ENCODE data around the gene SLC66A2.

The SLC66A2 gene

GRCh38 chr18:79922971-79923411 is 28.5 kb downstream of the SLC66A2 start:
- Mint-ChIP-seq H3K9me3 (peaks cover 43% of the 10 kb centered on the region), H3K27ac (no peak overlapping the region), H3K4me1 (ENCODE audit: low read depth) (peaks cover 7% of the 10 kb centered on the region), H3K36me3 (ENCODE audit: low read depth) (peaks cover 93% of the 10 kb centered on the region), H3K27me3 (no peaks in the 10 kb centered on the region), H3K4me3 (no peak overlapping the region)
- intact Hi-C loops (cut with micrococcal nuclease) = no loop called here

GRCh38 chr18:79921984-79922965 is 29.2 kb downstream of the SLC66A2 start:
- H3K27ac Mint-ChIP-seq = no peak overlapping the region
- intact Hi-C loops (cut with micrococcal nuclease) = no loop called here
- H3K9me3 Mint-ChIP-seq = peaks cover 50% of the 10 kb centered on the region
- no peak overlapping the region for H3K4me3 Mint-ChIP-seq
- H3K36me3 Mint-ChIP-seq (ENCODE audit: low read depth) = peaks cover 93% of the 10 kb centered on the region
- H3K27me3 Mint-ChIP-seq = no peaks in the 10 kb centered on the region
- peaks cover 4% of the 10 kb centered on the region for H3K4me1 Mint-ChIP-seq (ENCODE audit: low read depth)

- H3K27ac Mint-ChIP-seq = peak overlapping the region; percentile 15
- H3K4me3 Mint-ChIP-seq = no peak overlapping the region
- H3K36me3 Mint-ChIP-seq (ENCODE audit: low read depth) = peaks cover 93% of the 10 kb centered on the region
- no peaks in the 10 kb centered on the region for H3K4me1 Mint-ChIP-seq (ENCODE audit: low read depth)
- no peaks in the 10 kb centered on the region for H3K27me3 Mint-ChIP-seq
- peaks cover 59% of the 10 kb centered on the region for H3K9me3 Mint-ChIP-seq
- intact Hi-C loops (cut with micrococcal nuclease) = no loop called here
Measured at GRCh38 chr18:79919089-79919488, 32.4 kb downstream of the SLC66A2 start.

GRCh38 chr18:79918615-79919011 is 32.8 kb downstream of the SLC66A2 start:
- intact Hi-C loops (cut with micrococcal nuclease) = no loop called here
- H3K4me3 Mint-ChIP-seq = no peak overlapping the region
- H3K4me1 Mint-ChIP-seq (ENCODE audit: low read depth) = no peaks in the 10 kb centered on the region
- peaks cover 54% of the 10 kb centered on the region for H3K9me3 Mint-ChIP-seq
- no peak overlapping the region for H3K27ac Mint-ChIP-seq
- no peaks in the 10 kb centered on the region for H3K27me3 Mint-ChIP-seq
- H3K36me3 Mint-ChIP-seq (ENCODE audit: low read depth) = peaks cover 93% of the 10 kb centered on the region

- Mint-ChIP-seq H3K9me3 (peaks cover 49% of the 10 kb centered on the region), H3K4me1 (ENCODE audit: low read depth) (no peaks in the 10 kb centered on the region), H3K27ac (no peak overlapping the region), H3K27me3 (no peaks in the 10 kb centered on the region), H3K4me3 (no peak overlapping the region), H3K36me3 (ENCODE audit: low read depth) (peaks cover 93% of the 10 kb centered on the region)
- intact Hi-C loops (cut with micrococcal nuclease) = no loop called here
Measured at GRCh38 chr18:79917853-79918614, 33.4 kb downstream of the SLC66A2 start.

GRCh38 chr18:79917169-79917852 is 34.1 kb downstream of the SLC66A2 start:
- Mint-ChIP-seq H3K27me3 (no peaks in the 10 kb centered on the region), H3K4me3 (no peak overlapping the region), H3K9me3 (peaks cover 49% of the 10 kb centered on the region), H3K4me1 (ENCODE audit: low read depth) (no peaks in the 10 kb centered on the region), H3K36me3 (ENCODE audit: low read depth) (peaks cover 93% of the 10 kb centered on the region), H3K27ac (no peak overlapping the region)
- intact Hi-C loops (cut with micrococcal nuclease) = no loop called here

- Mint-ChIP-seq H3K9me3 (peaks cover 44% of the 10 kb centered on the region), H3K27me3 (no peaks in the 10 kb centered on the region), H3K4me3 (no peak overlapping the region), H3K27ac (no peak overlapping the region), H3K36me3 (ENCODE audit: low read depth) (peaks cover 93% of the 10 kb centered on the region), H3K4me1 (ENCODE audit: low read depth) (no peaks in the 10 kb centered on the region)
- intact Hi-C loops (cut with micrococcal nuclease) = no loop called here
Measured at GRCh38 chr18:79916546-79917168, 34.8 kb downstream of the SLC66A2 start.

GRCh38 chr18:79916128-79916494 is 35.3 kb downstream of the SLC66A2 start:
- Mint-ChIP-seq H3K4me3 (no peak overlapping the region), H3K27me3 (no peaks in the 10 kb centered on the region), H3K4me1 (ENCODE audit: low read depth) (no peaks in the 10 kb centered on the region), H3K27ac (no peak overlapping the region), H3K36me3 (ENCODE audit: low read depth) (peaks cover 94% of the 10 kb centered on the region), H3K9me3 (peaks cover 40% of the 10 kb centered on the region)
- intact Hi-C loops (cut with micrococcal nuclease) = no loop called here

- Mint-ChIP-seq H3K27me3 (no peaks in the 10 kb centered on the region), H3K36me3 (ENCODE audit: low read depth) (peaks cover 97% of the 10 kb centered on the region), H3K27ac (no peak overlapping the region), H3K4me3 (no peak overlapping the region), H3K9me3 (peaks cover 40% of the 10 kb centered on the region), H3K4me1 (ENCODE audit: low read depth) (no peaks in the 10 kb centered on the region)
- intact Hi-C loops (cut with micrococcal nuclease) = no loop called here
Measured at GRCh38 chr18:79915161-79916127, 36.0 kb downstream of the SLC66A2 start.

- no peaks in the 10 kb centered on the region for H3K27me3 Mint-ChIP-seq
- peaks cover 100% of the 10 kb centered on the region for H3K36me3 Mint-ChIP-seq (ENCODE audit: low read depth)
- intact Hi-C loops (cut with micrococcal nuclease) = no loop called here
- peaks cover 36% of the 10 kb centered on the region for H3K9me3 Mint-ChIP-seq
- no peaks in the 10 kb centered on the region for H3K4me1 Mint-ChIP-seq (ENCODE audit: low read depth)
- H3K27ac Mint-ChIP-seq = no peak overlapping the region
- no peak overlapping the region for H3K4me3 Mint-ChIP-seq
Measured at GRCh38 chr18:79914614-79915160, 36.8 kb downstream of the SLC66A2 start.

- no peaks in the 10 kb centered on the region for H3K27me3 Mint-ChIP-seq
- peaks cover 33% of the 10 kb centered on the region for H3K9me3 Mint-ChIP-seq
- peaks cover 2% of the 10 kb centered on the region for H3K4me1 Mint-ChIP-seq (ENCODE audit: low read depth)
- peaks cover 100% of the 10 kb centered on the region for H3K36me3 Mint-ChIP-seq (ENCODE audit: low read depth)
- intact Hi-C loops (cut with micrococcal nuclease) = no loop called here
- H3K27ac Mint-ChIP-seq = no peak overlapping the region
- H3K4me3 Mint-ChIP-seq = no peak overlapping the region
Measured at GRCh38 chr18:79912994-79913831, 38.2 kb downstream of the SLC66A2 start.
